NOMO-1 treated with dmso at 0.1 percent for 144 hours (cell line): ENCODE data around the gene RTP4.
"Not testable (repeated sequence)": the region's sequence is repeated elsewhere in the genome, so short reads cannot be mapped to it uniquely, and the experiment has no call there.

Experiments
- DNase-seq: peaks from one replicate; lab custom pipeline; 2025; ENCODE audit not compliant: unreplicated experiment; lab: John Stamatoyannopoulos, UW

The RTP4 gene

DNA sequence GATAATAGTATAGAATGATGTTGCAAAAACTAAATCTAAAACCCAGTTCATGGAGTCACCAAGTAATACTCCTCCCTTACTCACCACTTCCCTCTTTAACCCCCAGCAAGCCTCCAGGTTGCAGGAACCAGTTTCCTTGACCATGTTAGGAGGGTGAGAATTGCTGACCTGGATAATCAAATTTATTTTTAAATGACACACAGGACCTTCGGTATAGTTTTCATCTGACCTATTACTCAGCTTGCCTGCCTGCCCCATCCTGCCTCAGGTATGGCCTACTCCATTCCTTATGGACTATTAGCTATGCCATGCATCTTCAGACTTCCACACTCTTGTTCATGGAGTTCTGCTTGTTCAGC lies 883 bp downstream of the RTP4 start:
- DNase-seq = no peak

DNA sequence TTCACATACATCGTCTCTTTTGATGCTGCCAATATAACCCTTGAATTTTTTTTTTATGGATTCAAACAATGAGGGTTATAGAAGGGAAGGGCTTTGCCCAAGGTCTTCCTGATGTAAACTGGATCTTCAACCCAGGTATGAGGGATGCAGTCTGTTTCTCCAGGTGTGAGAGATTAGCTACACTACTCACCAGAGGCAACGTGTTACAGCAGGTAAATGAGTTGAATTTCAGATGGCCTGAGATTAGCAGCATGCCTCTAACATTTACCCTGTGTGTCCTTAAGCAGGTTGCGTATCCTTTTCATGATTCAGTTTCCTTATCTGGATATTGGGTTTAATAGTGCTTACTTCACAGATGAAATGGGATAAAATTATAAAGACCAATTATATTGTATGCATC lies 1.9 kb downstream of the RTP4 start:
- no peak for DNase-seq

DNA sequence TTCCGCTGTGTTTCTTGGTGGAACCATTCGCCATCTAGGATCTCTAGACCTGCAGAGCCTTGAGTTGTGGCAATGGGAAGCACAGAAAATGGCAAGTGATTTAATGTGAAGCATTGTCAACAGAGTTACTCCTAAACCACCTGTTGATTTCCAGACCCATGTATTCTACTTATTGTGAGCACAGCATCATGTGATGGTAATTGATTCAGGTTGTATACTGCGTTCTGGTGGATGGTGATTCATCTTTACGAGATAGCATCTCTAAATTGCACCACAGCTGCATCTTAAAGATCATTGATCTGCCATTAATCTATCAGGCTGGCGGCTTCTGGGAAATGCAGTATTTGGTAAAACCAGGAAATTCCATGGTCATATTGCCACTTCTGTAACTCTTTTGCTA lies 7.4 kb downstream of the RTP4 start:
- DNase-seq = no peak

DNA sequence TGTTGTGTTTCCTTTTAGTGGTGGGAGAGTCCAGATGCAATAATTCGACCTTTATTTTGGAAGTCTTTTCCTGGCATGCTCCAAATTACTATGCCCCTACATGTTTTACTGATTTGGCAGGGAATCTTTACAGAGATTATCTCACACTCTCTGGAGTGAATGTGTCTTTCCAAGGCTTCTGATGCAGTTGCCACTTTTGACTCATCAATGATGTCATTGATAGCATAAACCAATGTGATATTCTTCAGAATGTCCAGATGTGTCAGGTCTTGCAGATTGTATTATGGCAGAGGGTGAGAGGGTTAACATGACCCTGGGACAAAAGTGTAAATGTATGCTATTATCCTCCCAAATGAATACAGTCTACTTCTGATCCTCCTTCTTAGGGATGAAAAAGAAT lies 9.7 kb downstream of the RTP4 start:
- DNase-seq = no peak

DNA sequence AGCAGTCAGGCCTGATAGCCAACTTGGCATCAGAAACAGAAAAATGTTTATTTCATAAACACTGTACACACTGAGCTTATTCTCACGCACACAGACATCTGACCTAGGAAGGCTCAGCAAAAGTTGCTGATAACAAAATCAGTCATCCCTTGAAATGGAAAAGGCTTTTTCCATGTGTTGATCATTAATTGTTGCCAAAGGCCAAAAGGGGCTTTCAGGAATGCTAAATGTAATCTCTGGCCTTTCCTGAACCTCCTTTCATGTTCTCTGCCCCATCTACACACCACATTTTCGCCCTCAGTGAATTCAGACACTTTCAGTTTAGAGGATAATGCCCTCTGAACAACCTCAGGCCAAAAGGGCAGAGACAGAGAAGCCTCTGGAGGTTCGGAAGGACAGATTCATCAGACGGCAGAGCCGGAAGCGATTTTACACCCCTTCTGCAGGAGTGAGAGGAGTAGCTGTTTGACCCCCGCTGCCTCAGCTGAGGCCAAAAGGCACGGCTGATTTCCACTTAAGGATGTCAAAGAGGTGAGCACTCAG lies 14.5 kb downstream of the RTP4 start:
- no peak for DNase-seq

DNA sequence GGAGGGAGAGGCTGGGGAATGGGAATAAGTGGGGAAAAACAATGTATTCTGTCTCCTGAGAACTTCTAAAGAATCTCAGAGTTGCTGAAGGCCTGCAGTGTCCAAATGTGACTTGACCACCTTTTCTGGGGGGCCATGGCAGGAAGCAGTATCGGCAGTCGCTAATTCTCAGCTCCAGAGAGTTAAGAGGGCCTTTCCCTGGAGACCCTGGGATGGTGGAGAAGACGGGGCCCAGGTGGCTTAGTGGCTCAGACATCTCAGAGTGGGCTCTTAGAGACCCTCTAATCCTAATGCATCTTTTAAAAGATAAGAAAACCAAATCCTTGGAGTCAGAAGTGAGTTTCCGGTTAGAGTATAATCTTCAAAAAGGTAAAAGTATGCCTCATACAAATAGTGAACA lies 15.1 kb downstream of the RTP4 start:
- no peak for DNase-seq

DNA sequence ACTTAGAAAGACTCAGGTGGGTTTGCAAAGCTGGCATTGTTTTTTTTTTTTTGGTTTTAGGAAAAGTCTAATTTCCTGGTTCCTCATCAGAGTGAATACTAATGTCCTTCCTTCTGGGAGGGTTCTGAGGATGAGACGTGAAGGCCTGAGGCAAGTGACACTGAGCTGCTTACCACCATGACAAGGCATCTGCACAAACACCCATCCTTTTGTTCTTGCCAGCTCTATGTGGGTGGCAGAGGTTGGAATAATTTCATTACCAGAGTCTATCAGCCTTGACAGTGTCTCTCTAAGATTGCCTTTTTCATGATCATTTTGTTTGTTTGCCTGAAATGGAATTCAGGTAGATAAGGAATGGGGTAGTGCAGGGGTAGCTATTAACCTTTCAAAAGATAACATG lies 17.1 kb downstream of the RTP4 start:
- DNase-seq = no peak

DNA sequence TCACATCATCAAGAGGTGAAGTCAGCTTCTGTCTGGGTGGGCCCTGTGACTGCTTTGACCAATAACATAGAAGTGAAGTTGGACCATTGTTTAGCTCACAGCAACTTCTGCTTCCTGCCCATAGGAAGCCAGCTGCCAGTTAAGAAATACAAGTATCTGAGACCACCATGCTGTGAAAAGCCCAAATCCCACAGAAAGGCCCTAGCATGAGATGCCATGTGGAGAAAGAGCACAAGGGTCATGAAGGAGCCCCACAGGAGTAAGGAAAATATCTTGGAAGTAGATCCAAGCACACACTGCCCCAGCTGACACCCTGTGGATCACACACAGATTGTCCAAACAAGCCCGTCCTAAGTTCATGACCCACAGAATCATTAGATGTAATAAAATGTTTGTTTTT lies 28.5 kb downstream of the RTP4 start:
- no peak for DNase-seq

DNA sequence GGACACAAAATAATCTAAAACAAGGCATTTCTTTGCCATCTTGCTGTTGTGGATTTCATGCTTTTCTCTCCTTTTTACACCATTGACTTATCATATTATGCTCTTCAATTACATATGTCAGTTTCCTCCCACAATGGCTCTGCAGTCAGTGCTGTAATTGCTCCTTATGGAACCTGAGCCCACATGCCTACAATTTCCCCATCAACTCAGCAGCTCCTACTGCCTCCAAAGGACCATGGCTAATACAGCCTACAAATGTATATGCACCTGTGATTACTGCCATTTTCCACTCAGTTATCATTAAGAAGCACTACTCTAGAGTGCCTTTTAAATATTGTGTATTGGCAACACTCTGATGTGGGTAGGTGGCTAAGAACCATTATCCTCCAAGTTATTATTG lies 30.8 kb downstream of the RTP4 start:
- DNase-seq = no peak

DNA sequence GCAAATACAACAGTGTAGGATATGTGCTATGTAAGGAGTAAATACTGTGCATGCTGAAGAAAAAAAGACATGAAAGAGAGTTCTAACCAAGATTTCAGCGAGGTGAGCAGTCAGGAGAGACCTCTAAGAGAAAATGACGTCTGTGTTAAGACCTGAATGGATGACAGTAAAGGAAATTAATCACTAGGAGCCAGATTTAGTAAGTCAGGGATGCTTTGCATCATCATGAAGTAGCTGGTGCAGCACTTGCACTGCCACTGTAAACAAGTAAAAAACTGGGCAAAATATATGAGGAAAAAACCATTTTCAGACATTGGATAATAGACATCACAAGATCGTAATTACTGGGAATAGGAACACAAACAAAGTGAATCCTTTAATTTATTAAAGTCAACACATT lies 32.6 kb downstream of the RTP4 start:
- DNase-seq = no peak

DNA sequence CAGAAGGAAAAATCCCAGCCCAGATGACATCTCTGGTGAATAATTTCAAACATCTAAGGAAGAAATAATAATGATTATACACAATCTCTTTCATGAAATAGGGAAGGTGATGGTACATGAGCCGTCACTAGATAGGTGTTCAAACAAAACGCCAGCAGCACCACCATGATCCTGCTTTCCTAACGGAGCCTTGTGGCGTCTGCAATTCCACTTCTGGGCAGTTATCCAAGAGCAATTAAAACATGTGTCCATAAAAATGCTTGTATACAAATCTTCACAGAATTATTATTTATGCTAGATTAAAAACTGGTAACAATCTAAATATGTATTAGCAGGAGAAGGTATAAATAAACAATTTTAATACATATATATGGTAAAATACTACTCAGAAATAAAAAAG lies 33.7 kb downstream of the RTP4 start:
- no peak for DNase-seq

DNA sequence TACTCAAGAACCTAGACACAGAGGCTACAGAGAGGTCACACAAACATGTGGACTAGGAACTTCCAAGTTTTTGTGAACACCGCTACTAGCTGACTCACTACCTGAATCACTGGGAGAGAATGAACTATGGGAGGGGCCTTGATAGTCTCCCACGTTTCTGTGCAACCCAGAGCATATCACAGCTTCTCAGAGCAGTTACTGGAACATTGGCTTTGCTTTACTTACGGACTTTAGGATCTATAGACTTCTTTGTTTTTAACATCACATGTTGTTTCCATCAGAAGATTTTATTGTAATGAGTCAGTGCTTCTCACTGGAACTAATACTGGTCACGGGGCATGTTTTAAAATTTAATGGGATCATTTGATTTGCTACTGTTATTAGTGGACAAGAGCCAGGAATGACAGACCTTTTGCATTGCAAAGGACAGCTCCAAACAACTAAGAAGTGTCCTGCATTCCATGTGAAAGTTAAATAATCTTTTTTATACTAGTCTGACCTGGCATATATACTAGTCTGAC lies 35.6 kb downstream of the RTP4 start:
- no peak for DNase-seq

DNA sequence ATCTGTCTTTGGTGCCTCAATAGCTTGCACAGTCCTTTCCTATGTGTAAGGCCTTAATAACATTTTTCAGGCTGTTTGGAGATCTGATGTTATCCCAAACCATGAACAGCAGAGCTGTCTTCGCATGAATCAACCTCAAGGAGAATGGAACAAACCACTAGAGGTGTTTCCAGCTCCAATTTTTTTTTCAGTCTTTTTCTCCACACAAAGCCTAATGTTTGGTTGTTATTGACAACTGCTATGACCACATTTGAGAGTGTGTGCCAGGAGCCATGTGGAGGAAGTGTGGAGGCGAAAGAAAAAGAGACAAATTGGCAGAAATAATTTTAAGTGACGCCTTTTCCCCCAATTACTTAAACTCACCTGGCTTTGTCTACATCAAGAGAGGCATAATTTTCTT lies 38.7 kb downstream of the RTP4 start:
- no peak for DNase-seq

DNA sequence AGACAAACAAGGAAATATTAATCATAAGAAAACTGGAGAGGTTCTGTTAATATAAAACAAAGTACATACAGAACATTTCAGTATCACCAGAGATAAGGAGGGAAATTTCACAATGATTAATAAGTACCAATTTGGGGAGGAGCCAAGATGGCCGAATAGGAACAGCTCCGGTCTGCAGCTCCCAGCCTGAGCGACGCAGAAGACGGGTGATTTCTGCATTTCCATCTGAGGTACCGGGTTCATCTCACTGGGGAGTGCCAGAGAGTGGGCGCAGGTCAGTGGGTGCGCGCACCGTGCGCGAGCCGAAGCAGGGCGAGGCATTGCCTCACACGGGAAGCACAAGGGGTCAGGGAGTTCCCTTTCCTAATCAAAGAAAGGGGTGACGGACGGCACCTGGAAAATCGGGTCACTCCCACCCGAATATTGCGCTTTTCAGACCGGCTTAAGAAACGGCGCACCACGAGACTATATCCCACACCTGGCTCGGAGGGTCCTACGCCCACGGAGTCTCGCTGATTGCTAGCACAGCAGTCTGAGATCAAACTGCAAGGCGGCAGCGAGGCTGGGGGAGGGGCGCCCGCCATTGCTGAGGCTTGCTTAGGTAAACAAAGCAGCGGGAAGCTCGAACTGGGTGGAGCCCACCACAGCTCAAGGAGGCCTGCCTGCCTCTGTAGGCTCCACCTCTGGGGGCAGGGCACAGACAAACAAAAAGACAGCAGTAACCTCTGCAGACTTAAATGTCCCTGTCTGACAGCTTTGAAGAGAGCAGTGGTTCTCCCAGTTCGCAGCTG lies 44.0 kb downstream of the RTP4 start:
- DNase-seq = not testable (repeated sequence)
